OCI-LY1 (cell line): ENCODE measurements around the gene PRRT2.

Source experiments
- H2AFZ ChIP-seq: fragments of 200-600 bp; sonication (generic), shearing (Covaris generic); 2 replicates; pipeline ENCODE4 v1.6.0; 2014; ENCODE audit warnings: antibody characterized with exemption, mild to moderate bottlenecking, low read length
- H3F3A ChIP-seq: fragments of 200-600 bp; sonication (generic), shearing (Covaris generic); 2 replicates; pipeline ENCODE4 v1.6.0; 2014; ENCODE audit warnings: mild to moderate bottlenecking, antibody characterized with exemption, low read length, moderate library complexity; ENCODE audit not compliant: insufficient read depth
- H3K27ac ChIP-seq: fragments of 200-600 bp; sonication (generic); 2 replicates; pipeline ENCODE4 v1.5.1; 2014; ENCODE audit warnings: low read length, mixed run types, mild to moderate bottlenecking, low read depth; ENCODE audit not compliant: poor library complexity, severe bottlenecking
- H3K27me3 ChIP-seq: fragments of 200-600 bp; sonication (generic); 2 replicates; pipeline ENCODE4 v1.6.0; 2014; ENCODE audit warnings: antibody characterized with exemption, mild to moderate bottlenecking, low read length, moderate library complexity; ENCODE audit not compliant: insufficient read depth
- H3K36me3 ChIP-seq: fragments of 200-600 bp; sonication (generic); 2 replicates; pipeline ENCODE4 v1.6.1; 2014; ENCODE audit warnings: mild to moderate bottlenecking, antibody characterized with exemption, low read length, moderate library complexity, mixed read lengths; ENCODE audit not compliant: insufficient read depth
- H3K4me1 ChIP-seq: fragments of 200-600 bp; sonication (generic); 2 replicates; pipeline ENCODE4 v1.5.1; 2014; ENCODE audit warnings: mild to moderate bottlenecking, low read length, moderate library complexity; ENCODE audit not compliant: insufficient read depth, severe bottlenecking
- H3K4me2 ChIP-seq: fragments of 200-600 bp; sonication (generic), shearing (Covaris generic); 2 replicates; pipeline ENCODE4 v1.6.1; 2014; ENCODE audit warnings: low read length
- H3K4me3 ChIP-seq: fragments of 200-600 bp; sonication (generic); 2 replicates; pipeline ENCODE4 v1.5.1; 2014; ENCODE audit warnings: low read length, low read depth, mild to moderate bottlenecking, mixed read lengths; ENCODE audit not compliant: poor library complexity, severe bottlenecking
- H3K79me2 ChIP-seq: fragments of 200-600 bp; shearing (Covaris generic); 2 replicates; pipeline ENCODE4 v1.6.1; 2016; ENCODE audit warnings: mixed run types, low read length, mixed read lengths; ENCODE audit not compliant: insufficient read depth
- H3K9ac ChIP-seq: fragments of 200-600 bp; sonication (generic), shearing (Covaris generic); 2 replicates; pipeline ENCODE4 v1.6.1; 2014; ENCODE audit warnings: mild to moderate bottlenecking, low read length, mixed read lengths
- H3K9me2 ChIP-seq: fragments of 200-600 bp; sonication (generic), shearing (Covaris generic); 2 replicates; pipeline ENCODE4 v1.6.1; 2014; ENCODE audit warnings: low read depth, mild to moderate bottlenecking, low read length, mixed read lengths
- H3K9me3 ChIP-seq: fragments of 200-600 bp; shearing (Covaris generic); 2 replicates; pipeline ENCODE4 v1.6.1; 2014; ENCODE audit warnings: low read length, mixed read lengths
- H4K20me1 ChIP-seq: fragments of 200-600 bp; sonication (generic), shearing (Covaris generic); 2 replicates; pipeline ENCODE4 v1.6.0; 2016; ENCODE audit warnings: mild to moderate bottlenecking, low read length; ENCODE audit not compliant: insufficient read depth
- EZH2 ChIP-seq: fragments of 200-600 bp; sonication (generic), shearing (Covaris generic); IDR thresholded peaks from 2 replicates; pipeline ENCODE4 v1.8.0; 2017; ENCODE audit warnings: borderline replicate concordance, mixed run types, mild to moderate bottlenecking, antibody characterized with exemption, low read length, moderate library complexity, mixed read lengths
- TF ChIP-seq, protein P1 (sequence below): fragments of 200-600 bp; sonication (generic), shearing (Covaris generic); IDR thresholded peaks from 2 replicates; pipeline ENCODE4 v1.5.1; 2017; ENCODE audit warnings: mild to moderate bottlenecking, antibody characterized with exemption, low read length, moderate library complexity, mixed read lengths

PRRT2 gene

DNA sequence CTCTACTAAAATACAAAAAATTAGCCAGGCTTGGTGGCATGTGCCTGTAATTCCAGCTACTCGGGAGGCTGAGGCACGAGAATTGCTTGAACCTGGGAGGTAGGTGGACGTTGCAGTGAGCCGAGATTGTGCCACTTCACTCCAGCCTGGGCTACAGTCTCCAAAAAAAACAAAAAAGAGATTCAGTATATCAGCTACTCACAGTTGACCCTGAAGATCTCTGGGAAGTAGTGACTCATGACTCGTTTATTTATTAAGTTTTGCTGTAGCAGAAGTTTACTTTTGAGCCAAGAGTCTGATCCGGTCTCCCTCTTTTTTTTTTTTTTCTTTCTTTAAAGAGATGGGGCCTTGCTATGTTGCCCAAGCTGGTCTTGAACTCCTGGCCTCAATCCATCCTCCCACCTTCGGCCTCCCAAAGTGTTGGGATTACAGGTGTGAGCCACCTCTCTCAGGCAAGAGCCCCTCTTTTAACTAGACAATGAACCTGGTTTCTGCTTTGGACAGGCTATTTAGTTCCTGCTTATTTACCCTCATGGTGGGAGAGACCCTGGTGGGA lies 12.7 kb downstream of the PRRT2 start:
- TF ChIP-seq, protein P1, sequence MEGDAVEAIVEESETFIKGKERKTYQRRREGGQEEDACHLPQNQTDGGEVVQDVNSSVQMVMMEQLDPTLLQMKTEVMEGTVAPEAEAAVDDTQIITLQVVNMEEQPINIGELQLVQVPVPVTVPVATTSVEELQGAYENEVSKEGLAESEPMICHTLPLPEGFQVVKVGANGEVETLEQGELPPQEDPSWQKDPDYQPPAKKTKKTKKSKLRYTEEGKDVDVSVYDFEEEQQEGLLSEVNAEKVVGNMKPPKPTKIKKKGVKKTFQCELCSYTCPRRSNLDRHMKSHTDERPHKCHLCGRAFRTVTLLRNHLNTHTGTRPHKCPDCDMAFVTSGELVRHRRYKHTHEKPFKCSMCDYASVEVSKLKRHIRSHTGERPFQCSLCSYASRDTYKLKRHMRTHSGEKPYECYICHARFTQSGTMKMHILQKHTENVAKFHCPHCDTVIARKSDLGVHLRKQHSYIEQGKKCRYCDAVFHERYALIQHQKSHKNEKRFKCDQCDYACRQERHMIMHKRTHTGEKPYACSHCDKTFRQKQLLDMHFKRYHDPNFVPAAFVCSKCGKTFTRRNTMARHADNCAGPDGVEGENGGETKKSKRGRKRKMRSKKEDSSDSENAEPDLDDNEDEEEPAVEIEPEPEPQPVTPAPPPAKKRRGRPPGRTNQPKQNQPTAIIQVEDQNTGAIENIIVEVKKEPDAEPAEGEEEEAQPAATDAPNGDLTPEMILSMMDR: no peak
- no peak for TF ChIP-seq EZH2
- Histone ChIP-seq H3F3A (no peaks in the 10 kb centered on the region), H3K9me2 (no peaks in the 10 kb centered on the region), H3K36me3 (peaks cover 9% of the 10 kb centered on the region; the same call in 1 of the 2 replicates), H3K4me1 (peaks cover 26% of the 10 kb centered on the region), H2AFZ (no peak overlapping the region), H3K4me2 (no peak overlapping the region), H4K20me1 (no peaks in the 10 kb centered on the region), H3K9ac (no peak overlapping the region), H3K27ac (no peak overlapping the region), H3K79me2 (no peaks in the 10 kb centered on the region), H3K4me3 (no peak overlapping the region), H3K27me3 (no peaks in the 10 kb centered on the region), H3K9me3 (no peaks in the 10 kb centered on the region)

DNA sequence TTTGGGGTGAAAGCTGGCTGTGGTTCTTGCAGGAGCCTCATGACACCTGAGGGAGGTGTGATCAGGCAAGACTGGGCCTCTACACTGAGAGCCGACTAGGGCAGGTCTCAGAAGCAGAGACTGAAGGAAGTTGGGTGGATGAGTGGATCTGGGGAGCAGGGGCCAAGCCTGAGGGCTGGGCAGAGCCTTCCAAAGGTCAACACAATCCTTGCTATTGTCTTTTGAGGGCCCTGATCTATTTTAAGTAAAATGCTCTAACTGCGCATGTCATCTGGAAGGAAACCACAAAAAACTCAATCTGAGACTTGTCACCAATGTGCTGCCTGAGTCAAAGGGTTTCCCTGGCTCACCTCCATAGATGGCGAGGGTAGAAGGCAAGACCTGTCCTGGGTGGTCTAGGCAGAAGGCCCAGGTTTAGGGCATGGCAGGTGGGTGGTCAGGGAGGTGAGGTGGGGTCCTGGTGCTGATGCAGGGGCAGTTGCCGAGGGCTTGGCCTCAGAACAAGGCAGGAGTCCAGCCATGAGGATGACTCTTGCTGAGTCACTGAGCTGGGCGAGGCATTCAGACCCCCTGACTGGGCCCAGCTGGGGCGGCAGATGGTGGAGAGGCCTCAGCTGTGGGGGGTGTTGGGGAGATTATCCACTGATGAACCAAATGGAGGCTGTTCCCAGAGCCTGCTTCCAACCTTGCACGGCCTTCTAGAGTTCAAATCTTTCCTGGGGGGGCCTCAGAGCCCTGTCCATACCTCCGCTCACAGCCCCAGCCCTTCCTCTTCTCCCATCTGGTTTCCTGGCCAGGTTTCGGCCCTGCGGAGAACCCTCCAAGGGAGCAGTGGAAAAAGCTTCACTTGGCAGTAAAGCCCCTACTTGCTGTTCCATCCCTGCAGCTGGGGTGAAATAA lies 13.4 kb downstream of the PRRT2 start:
- Histone ChIP-seq H3K79me2 (no peaks in the 10 kb centered on the region), H4K20me1 (no peaks in the 10 kb centered on the region), H3K9me3 (no peaks in the 10 kb centered on the region), H3K36me3 (peaks cover 4% of the 10 kb centered on the region; the same call in 1 of the 2 replicates), H3K4me2 (no peak overlapping the region), H3K9ac (no peak overlapping the region; the same call in 1 of the 2 replicates), H3K27me3 (no peaks in the 10 kb centered on the region), H3K4me3 (no peak overlapping the region), H3K9me2 (no peaks in the 10 kb centered on the region), H2AFZ (no peak overlapping the region), H3K4me1 (peaks cover 19% of the 10 kb centered on the region), H3F3A (no peaks in the 10 kb centered on the region), H3K27ac (no peak overlapping the region)
- no peak for TF ChIP-seq EZH2
- TF ChIP-seq, protein P1: no peak

DNA sequence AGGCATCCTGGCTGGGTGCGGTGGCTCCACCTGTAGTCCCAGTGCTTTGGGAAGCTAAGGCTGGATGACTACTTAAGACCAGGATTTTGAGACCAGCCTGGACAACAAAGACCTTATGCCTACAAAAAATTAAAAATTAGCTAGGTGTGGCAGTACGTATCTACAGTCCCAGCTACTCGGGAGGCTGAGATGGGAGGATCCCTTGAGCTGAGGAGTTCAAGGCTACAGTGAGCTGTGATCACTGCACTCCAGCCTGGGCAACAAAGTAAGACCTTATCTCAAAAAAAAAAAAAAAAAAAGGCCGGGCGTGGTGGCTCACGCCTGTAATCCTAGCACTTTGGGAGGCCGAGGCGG lies 14.3 kb downstream of the PRRT2 start:
- Histone ChIP-seq H3K27ac (no peak overlapping the region), H3K9ac (no peak overlapping the region), H4K20me1 (no peaks in the 10 kb centered on the region), H3F3A (no peaks in the 10 kb centered on the region), H3K27me3 (no peaks in the 10 kb centered on the region), H3K79me2 (no peaks in the 10 kb centered on the region), H3K9me3 (no peaks in the 10 kb centered on the region), H3K4me1 (peaks cover 10% of the 10 kb centered on the region), H2AFZ (no peak overlapping the region), H3K9me2 (no peaks in the 10 kb centered on the region), H3K4me2 (no peak overlapping the region), H3K4me3 (no peak overlapping the region), H3K36me3 (peaks cover 4% of the 10 kb centered on the region; the same call in 1 of the 2 replicates)
- TF ChIP-seq, protein P1: no peak
- no peak for TF ChIP-seq EZH2
